Activated CD4-positive, alpha-beta memory T cell treated with anti-CD3 and anti-CD28 coated beads for 36 hours (primary cell): ENCODE measurements around the gene PMS2. TPM values are rescaled to one million over a fixed set of nuclear protein-coding genes. Genes with fewer than 3 reads are reported as not detected.
"Not testable (repeated sequence)": the region's sequence is repeated elsewhere in the genome, so short reads cannot be mapped to it uniquely, and the experiment has no call there.

Source experiments
- CTCF ChIA-PET: fragments of 350-600 bp; sonication (Branson Sonifier 250); formaldehyde crosslinking; loops from one replicate; lab custom pipeline; 2021; ENCODE audit warnings: antibody characterized with exemption, inconsistent platforms; lab: Charles Lee
- POLR2A ChIA-PET: fragments of 350-600 bp; sonication (Branson Sonifier 250); formaldehyde crosslinking; loops from one replicate; lab custom pipeline; 2021; ENCODE audit warnings: antibody characterized with exemption; lab: Charles Lee
- DNase-seq: peaks from one replicate; pipeline ENCODE4 v3.0.0-alpha.2; 2020
- H3K27ac Mint-ChIP-seq: one replicate; pipeline ENCODE4 v1.8.0; 2021; ENCODE audit warnings: mixed read lengths
- H3K27me3 Mint-ChIP-seq: one replicate; pipeline ENCODE4 v1.8.0; 2021; ENCODE audit warnings: mixed read lengths
- H3K36me3 Mint-ChIP-seq: one replicate; pipeline ENCODE4 v1.8.0; 2021; ENCODE audit warnings: mixed read lengths
- H3K4me1 Mint-ChIP-seq: one replicate; pipeline ENCODE4 v1.8.0; 2021; ENCODE audit warnings: low read depth, mixed read lengths
- H3K4me3 Mint-ChIP-seq: one replicate; pipeline ENCODE4 v1.8.0; 2021; ENCODE audit warnings: mild to moderate bottlenecking, mixed read lengths
- H3K9me3 Mint-ChIP-seq: one replicate; pipeline ENCODE4 v1.8.0; 2021; ENCODE audit warnings: mixed read lengths
- intact Hi-C: fragments of 100-400 bp; cut with micrococcal nuclease; formaldehyde crosslinking; loops from one replicate; pipeline ENCODE4 v1.15.1; 2023
- total RNA-seq, 2 experiments: library from RNA; stranded (reverse); gene quantifications; one replicate each; pipeline ENCODE4 v1.2.3, GENCODE V29; 2021

The PMS2 gene
- total RNA-seq, 2 experiments from 2014 or later = 21.0 to 21.4 TPM

- peaks cover 52% of the 10 kb centered on the region for H3K4me1 Mint-ChIP-seq
- no peaks in the 10 kb centered on the region for H3K27me3 Mint-ChIP-seq
- no peak overlapping the region for H3K4me3 Mint-ChIP-seq
- ChIA-PET POLR2A (no interaction called here), CTCF (no interaction called here)
- DNase-seq = peak; percentile 25
- peak overlapping the region; percentile 53 for H3K27ac Mint-ChIP-seq
- intact Hi-C loops = no loop called here
- H3K9me3 Mint-ChIP-seq = no peaks in the 10 kb centered on the region
- H3K36me3 Mint-ChIP-seq = peaks cover 29% of the 10 kb centered on the region
These were observed 3.7 kb upstream of the PMS2 start for GRCh38 chr7:6012355-6013104.

DNA sequence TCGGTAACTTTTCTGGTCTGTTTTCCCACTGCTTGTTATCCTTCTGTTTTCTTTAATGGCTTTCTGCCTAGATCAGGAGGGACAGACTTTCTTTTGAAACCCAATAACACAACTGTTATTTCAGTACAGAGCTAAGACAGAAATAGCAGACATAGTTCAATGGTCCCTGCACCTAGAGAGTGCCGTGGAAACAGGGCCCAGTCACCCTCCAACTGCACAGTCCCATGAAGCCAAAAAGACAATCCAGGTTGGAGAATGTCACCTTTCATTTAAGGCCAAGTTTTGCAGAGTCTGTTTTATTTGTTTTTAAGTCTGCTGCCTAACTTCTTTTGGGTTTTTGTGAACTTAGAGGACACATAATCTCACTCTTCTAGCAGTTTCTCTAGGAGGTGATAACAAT is 2.7 kb upstream of the PMS2 start:
- intact Hi-C loops = loop anchor here (2.0 kb wide), 1 partner anchor 423 kb away; no protein-coding TSS in a partner anchor
- H3K9me3 Mint-ChIP-seq = no peaks in the 10 kb centered on the region
- H3K27me3 Mint-ChIP-seq = no peaks in the 10 kb centered on the region
- POLR2A ChIA-PET = no interaction called here
- no peak overlapping the region for H3K4me3 Mint-ChIP-seq
- peaks cover 58% of the 10 kb centered on the region for H3K4me1 Mint-ChIP-seq
- no peak for DNase-seq
- peaks cover 23% of the 10 kb centered on the region for H3K36me3 Mint-ChIP-seq
- H3K27ac Mint-ChIP-seq = peak overlapping the region; percentile 33
- CTCF ChIA-PET = no interaction called here

DNA sequence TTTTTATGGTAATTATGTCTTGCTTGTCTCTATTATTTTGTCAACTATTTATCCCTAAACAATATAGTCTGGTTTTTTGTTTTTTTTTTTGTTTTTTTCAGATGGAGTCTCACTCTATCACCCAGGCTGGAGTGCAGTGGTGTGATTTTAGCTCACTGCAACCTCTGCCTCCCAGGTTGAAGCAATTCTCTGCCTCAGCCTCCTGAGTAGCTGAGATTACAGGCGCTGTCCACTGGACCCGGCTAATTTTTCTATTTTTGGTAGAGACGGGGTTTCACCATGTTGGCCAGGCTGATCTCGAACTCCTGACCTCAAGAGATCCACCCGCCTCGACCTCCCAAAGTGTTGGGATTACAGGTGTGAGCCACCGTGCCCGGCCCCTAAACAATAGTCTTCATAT is 1.5 kb upstream of the PMS2 start:
- Mint-ChIP-seq H3K27ac (peak overlapping the region; percentile 92), H3K36me3 (peaks cover 14% of the 10 kb centered on the region), H3K4me3 (peak overlapping the region; percentile 85), H3K4me1 (peaks cover 47% of the 10 kb centered on the region)
- CTCF ChIA-PET = interaction anchor here (1.0 to 1.6 kb wide), 2 partner anchors 96 to 183 kb away, joined by 3 to 4 read pairs; no protein-coding TSS in a partner anchor
- H3K27me3 Mint-ChIP-seq, POLR2A ChIA-PET, DNase-seq, H3K9me3 Mint-ChIP-seq: not testable (repeated sequence)
- intact Hi-C loops = loop anchor here (2.0 kb wide), 1 partner anchor 424 kb away; no protein-coding TSS in a partner anchor

GRCh38 chr7:6007835-6008590 is 836 bp downstream of the PMS2 start:
- ChIA-PET POLR2A (interaction anchor here (1.0 to 2.0 kb wide), 3 partner anchors 19 to 98 kb away, joined by 4 to 6 read pairs (median 4); no protein-coding TSS in a partner anchor), CTCF (interaction anchor here (0.6 to 1.9 kb wide), 3 partner anchors 11 to 99 kb away, joined by 3 to 4 read pairs (median 3); no protein-coding TSS in a partner anchor)
- not testable (repeated sequence) for H3K36me3 Mint-ChIP-seq, H3K9me3 Mint-ChIP-seq, H3K27me3 Mint-ChIP-seq, H3K27ac Mint-ChIP-seq
- intact Hi-C loops = loop anchor here (5.0 to 10.0 kb wide), 2 partner anchors 153 to 314 kb away; no protein-coding TSS in a partner anchor
- peaks cover 41% of the 10 kb centered on the region for H3K4me1 Mint-ChIP-seq
- DNase-seq = peak; percentile 11
- H3K4me3 Mint-ChIP-seq = peak overlapping the region; percentile 85

- peak overlapping the region; percentile 60 for H3K4me3 Mint-ChIP-seq
These were observed 1.5 kb downstream of the PMS2 start for GRCh38 chr7:6007386-6007785.

DNA sequence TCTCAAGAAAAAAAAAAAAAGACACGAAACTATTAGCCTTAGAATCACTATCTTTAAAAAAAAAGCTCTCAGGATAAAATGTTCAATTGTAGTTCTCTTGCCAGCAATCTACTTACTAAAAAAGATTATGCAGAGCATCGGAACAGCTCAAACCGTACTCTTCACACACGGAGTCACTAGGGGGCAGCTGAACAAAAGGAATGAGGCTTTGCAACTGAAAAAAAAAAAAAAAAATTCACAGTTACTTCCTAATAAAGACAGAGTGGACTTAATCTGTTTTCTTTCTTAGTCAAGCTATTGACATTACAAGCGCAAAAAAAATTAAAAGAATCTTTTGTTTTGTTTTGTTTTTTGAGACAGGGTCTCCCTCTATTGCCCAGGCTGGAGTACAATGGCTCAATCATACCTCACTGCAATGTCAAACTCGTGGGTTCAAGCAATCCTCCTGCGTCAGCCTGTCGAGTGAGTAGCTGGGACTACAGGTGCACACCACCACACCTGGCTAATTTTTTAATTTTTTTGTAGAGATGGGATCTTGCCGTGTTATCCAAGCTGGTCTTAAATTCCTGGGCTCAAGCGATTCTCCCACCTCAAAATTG is 11.5 kb downstream of the PMS2 start:
- H3K27ac Mint-ChIP-seq = no peak overlapping the region
- CTCF ChIA-PET = interaction anchor here (0.6 to 2.3 kb wide), 10 partner anchors 11 to 381 kb away, joined by 3 to 18 read pairs (median 3); partner anchors contain the start of genes AIMP2 and PMS2
- H3K9me3 Mint-ChIP-seq = no peaks in the 10 kb centered on the region
- peaks cover 24% of the 10 kb centered on the region for H3K36me3 Mint-ChIP-seq
- intact Hi-C loops = no loop called here
- H3K27me3 Mint-ChIP-seq = no peaks in the 10 kb centered on the region
- POLR2A ChIA-PET = interaction anchor here (0.6 to 1.0 kb wide), 2 partner anchors 12 to 271 kb away, joined by 5 to 6 read pairs; partner anchors contain the start of gene AIMP2
- no peaks in the 10 kb centered on the region for H3K4me1 Mint-ChIP-seq
- DNase-seq = peak; percentile 39
- no peak overlapping the region for H3K4me3 Mint-ChIP-seq

More at GRCh38 chr7:6007386-6007785, 1.5 kb downstream of the PMS2 start:
- ChIA-PET POLR2A (no interaction called here), CTCF (interaction anchor here (1.9 kb wide), 1 partner anchor 99 kb away, joined by 4 read pairs; no protein-coding TSS in a partner anchor)
- Mint-ChIP-seq H3K4me1 (peaks cover 35% of the 10 kb centered on the region), H3K27me3 (no peaks in the 10 kb centered on the region), H3K36me3 (peaks cover 8% of the 10 kb centered on the region), H3K27ac (no peak overlapping the region), H3K9me3 (no peaks in the 10 kb centered on the region)
- DNase-seq = no peak
- intact Hi-C loops = loop anchor here (5.0 to 10.0 kb wide), 2 partner anchors 153 to 315 kb away; no protein-coding TSS in a partner anchor

- H3K4me1 Mint-ChIP-seq, H3K27me3 Mint-ChIP-seq, DNase-seq, POLR2A ChIA-PET, intact Hi-C loops, H3K27ac Mint-ChIP-seq, H3K4me3 Mint-ChIP-seq, H3K9me3 Mint-ChIP-seq: not testable (repeated sequence)
- H3K36me3 Mint-ChIP-seq = peaks cover 19% of the 10 kb centered on the region
- CTCF ChIA-PET = interaction anchor here (1.0 kb wide), 1 partner anchor 120 kb away, joined by 3 read pairs; no protein-coding TSS in a partner anchor
These were observed 21.8 kb downstream of the PMS2 start for GRCh38 chr7:5987061-5987460.

DNA sequence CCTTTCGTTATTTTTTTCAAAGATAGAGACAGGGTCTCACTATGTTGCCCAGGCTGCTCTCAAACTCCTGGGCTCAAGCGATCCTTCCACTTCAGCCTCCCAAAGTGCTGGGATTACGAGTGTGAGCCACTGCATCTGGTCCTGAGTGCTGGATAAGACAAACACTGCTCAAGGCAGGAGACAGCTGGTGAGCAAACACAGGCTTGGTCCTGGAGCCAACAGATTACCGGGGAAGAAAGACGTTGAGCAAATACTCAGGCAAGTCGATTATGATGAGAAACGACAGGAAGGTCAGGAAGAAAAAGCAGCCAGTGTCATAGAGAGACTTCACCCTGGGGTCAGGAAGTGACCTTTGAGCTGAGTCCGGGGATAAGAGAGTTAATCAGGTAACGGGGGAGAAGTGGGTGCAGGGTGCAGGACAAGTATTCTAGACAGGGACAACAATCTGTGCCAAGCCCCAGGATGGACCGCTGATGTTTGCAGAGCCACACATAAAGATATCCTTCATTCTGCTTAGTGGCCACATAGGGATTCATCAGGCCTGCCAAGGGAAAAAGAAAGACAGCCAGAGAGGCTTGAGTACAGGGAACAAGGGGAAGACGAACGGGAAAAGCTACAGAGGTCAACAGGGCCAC is 29.1 kb downstream of the PMS2 start:
- H3K4me1 Mint-ChIP-seq, CTCF ChIA-PET, intact Hi-C loops, POLR2A ChIA-PET, H3K4me3 Mint-ChIP-seq, DNase-seq, H3K27me3 Mint-ChIP-seq, H3K9me3 Mint-ChIP-seq, H3K27ac Mint-ChIP-seq: not testable (repeated sequence)
- H3K36me3 Mint-ChIP-seq = peaks cover 12% of the 10 kb centered on the region

GRCh38 chr7:5973580-5973979 is 35.3 kb downstream of the PMS2 start:
- H3K4me3 Mint-ChIP-seq, H3K4me1 Mint-ChIP-seq, H3K27ac Mint-ChIP-seq, DNase-seq, intact Hi-C loops, H3K9me3 Mint-ChIP-seq, H3K27me3 Mint-ChIP-seq, POLR2A ChIA-PET, H3K36me3 Mint-ChIP-seq, CTCF ChIA-PET: not testable (repeated sequence)

DNA sequence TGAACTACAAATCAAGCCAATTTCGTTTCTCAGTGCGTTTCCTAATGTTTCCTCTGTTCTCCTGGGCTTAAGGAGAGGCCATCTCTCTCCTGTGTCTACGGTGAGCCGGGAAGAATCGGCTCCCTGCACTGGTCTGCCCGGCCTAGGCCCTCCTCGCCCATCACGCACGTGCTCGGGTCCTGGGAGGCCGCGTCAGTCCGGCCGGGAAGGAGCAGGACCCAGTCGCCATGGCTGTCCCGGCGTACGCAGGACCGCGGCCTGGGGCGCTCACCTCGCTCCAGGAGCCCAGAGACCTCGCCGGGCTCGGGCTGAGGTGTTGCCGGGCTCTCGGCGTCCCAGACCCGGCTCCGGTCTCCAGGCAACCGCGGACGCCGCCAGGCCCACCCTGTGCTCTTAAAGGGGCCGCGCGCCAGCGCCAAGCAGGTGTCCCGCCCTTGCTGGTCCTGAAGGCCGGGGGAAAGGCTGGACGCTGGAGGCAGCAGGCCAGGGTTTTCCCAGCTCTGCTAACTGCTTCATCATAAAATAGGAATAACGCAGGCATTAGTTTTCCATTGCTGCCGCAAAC is 38.4 kb downstream of the PMS2 start, which contains the start of gene RSPH10B:
TSS of gene RSPH10B (minus strand) at position 343 of the 565 bp plus-strand sequence. CDS start 3,573 bp downstream, outside the sequence.
- H3K4me3 Mint-ChIP-seq, H3K27ac Mint-ChIP-seq, H3K36me3 Mint-ChIP-seq, H3K9me3 Mint-ChIP-seq, DNase-seq, H3K4me1 Mint-ChIP-seq, H3K27me3 Mint-ChIP-seq, CTCF ChIA-PET, intact Hi-C loops, POLR2A ChIA-PET: not testable (repeated sequence)

- H3K9me3 Mint-ChIP-seq, intact Hi-C loops, H3K36me3 Mint-ChIP-seq, POLR2A ChIA-PET, DNase-seq, H3K4me3 Mint-ChIP-seq, CTCF ChIA-PET, H3K27me3 Mint-ChIP-seq, H3K4me1 Mint-ChIP-seq, H3K27ac Mint-ChIP-seq: not testable (repeated sequence)
These were observed 45.0 kb downstream of the PMS2 start for GRCh38 chr7:5963810-5964209.
